ENCODE measurements around the gene LTB. TPM values are rescaled to one million over a fixed set of nuclear protein-coding genes. Genes with fewer than 3 reads are reported as not detected.

LTB gene
- total and polyA plus RNA-seq, 2 of the 13 experiments (the other 11 are each of a cell fraction or from before 2014, with no cell fraction given): 0.09 to 0.22 TPM

DNA sequence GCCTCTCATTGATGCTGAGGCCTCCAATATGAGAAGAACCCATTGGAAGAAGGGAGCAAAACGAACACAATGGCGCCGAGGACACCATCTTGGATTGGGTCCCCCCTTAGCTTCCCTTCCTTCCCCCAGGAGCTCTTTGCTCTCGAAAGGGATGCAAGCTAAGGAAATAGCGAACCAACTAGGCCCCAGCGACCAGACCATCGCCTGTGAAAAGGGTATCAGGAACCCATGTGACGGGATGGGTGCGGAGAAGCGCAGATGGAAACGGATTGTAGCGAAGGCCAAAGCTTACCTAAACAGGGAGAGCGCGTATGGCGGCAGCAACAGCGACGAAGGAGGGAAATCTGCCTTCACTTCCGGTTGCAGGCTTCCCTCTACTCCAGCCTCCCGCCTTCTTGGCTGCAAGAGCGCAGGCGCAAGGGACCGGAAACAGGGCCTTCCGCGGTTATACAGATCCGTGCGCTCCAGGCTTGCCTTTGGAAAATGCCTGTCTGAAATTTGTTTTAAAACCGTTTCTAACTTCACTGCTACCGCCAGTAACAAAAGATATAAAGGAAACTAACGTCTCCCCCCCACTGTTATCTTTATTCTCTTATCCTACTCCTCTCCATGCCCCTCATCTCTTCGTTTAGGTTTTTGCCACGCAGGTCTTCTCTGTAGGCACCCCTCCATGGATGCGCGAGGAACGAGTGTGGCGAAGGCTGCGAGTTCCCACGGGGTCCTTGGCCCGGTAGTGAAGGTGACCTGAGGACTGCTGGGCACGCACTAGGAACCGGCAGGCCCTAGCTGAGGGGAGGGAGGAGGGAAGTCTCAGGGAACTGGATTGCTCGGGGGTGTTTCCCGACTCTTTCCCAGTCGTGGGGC, 40.3 kb downstream of the LTB start, which contains the start of gene DDX39B (continued):
- peak; percentile 62 for TF ChIP-seq ZNF772 (CRISPR knock-in tag; IDR thresholded peaks at IDR 0.05)
- TF ChIP-seq ZNF552 (CRISPR knock-in tag; IDR thresholded peaks at IDR 0.05; ENCODE audit: borderline replicate concordance): no peak
- peak; percentile 48 for TF ChIP-seq ZNF24 (IDR thresholded peaks at IDR 0.05)
- TF ChIP-seq EZH2 (conservative IDR thresholded peaks at IDR 0.05; ENCODE audit: low read depth, low read length): no peak
- TF ChIP-seq, protein P1, sequence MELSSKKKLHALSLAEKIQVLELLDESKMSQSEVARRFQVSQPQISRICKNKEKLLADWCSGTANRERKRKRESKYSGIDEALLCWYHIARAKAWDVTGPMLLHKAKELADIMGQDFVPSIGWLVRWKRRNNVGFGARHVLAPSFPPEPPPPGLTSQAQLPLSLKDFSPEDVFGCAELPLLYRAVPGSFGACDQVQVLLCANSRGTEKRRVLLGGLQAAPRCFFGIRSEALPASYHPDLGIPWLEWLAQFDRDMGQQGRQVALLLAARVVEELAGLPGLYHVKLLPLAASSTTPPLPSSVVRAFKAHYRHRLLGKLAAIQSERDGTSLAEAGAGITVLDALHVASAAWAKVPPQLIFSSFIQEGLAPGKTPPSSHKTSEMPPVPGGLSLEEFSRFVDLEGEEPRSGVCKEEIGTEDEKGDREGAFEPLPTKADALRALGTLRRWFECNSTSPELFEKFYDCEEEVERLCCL (CRISPR knock-in tag; IDR thresholded peaks at IDR 0.05; ENCODE audit: borderline replicate concordance): no peak
- TF ChIP-seq ZBTB3 (CRISPR knock-in tag; IDR thresholded peaks at IDR 0.05; ENCODE audit: borderline replicate concordance, low read depth): peak; percentile 63; the same call in 1 of the 2 replicates
- TF ChIP-seq ZNF234 (CRISPR knock-in tag; conservative IDR thresholded peaks at IDR 0.05): 0 out of 2 replicates have a peak, but pooled peaks have one; percentile 65
- 0 out of 2 replicates have a peak, but pooled peaks have one; percentile 14 for TF ChIP-seq NFYC (CRISPR knock-in tag; IDR thresholded peaks at IDR 0.05)
- TF ChIP-seq, protein P2, sequence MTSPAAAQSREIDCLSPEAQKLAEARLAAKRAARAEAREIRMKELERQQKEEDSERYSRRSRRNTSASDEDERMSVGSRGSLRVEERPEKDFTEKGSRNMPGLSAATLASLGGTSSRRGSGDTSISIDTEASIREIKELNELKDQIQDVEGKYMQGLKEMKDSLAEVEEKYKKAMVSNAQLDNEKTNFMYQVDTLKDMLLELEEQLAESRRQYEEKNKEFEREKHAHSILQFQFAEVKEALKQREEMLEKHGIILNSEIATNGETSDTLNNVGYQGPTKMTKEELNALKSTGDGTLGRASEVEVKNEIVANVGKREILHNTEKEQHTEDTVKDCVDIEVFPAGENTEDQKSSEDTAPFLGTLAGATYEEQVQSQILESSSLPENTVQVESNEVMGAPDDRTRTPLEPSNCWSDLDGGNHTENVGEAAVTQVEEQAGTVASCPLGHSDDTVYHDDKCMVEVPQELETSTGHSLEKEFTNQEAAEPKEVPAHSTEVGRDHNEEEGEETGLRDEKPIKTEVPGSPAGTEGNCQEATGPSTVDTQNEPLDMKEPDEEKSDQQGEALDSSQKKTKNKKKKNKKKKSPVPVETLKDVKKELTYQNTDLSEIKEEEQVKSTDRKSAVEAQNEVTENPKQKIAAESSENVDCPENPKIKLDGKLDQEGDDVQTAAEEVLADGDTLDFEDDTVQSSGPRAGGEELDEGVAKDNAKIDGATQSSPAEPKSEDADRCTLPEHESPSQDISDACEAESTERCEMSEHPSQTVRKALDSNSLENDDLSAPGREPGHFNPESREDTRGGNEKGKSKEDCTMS (CRISPR knock-in tag; conservative IDR thresholded peaks at IDR 0.05): peak; percentile 74; the same call in 1 of the 2 replicates
- TF ChIP-seq HMG20B (CRISPR knock-in tag; conservative IDR thresholded peaks at IDR 0.05): no peak; the same call in 1 of the 2 replicates
- peak; percentile 87; the same call in 1 of the 2 replicates for TF ChIP-seq MAF1 (CRISPR knock-in tag; IDR thresholded peaks at IDR 0.05; ENCODE audit: borderline replicate concordance)
- no peak for TF ChIP-seq CHCHD3 (CRISPR knock-in tag; IDR thresholded peaks at IDR 0.05)
- no peak for TF ChIP-seq ATM (IDR thresholded peaks at IDR 0.05; ENCODE audit: borderline replicate concordance)
- TF ChIP-seq BHLHE40 (IDR thresholded peaks at IDR 0.05; ENCODE audit: low read length): peak; percentile 24
- peak; percentile 91 for TF ChIP-seq HES4 (CRISPR knock-in tag; IDR thresholded peaks at IDR 0.05; ENCODE audit: borderline replicate concordance)
- TF ChIP-seq ZFP36L2 (CRISPR knock-in tag; IDR thresholded peaks at IDR 0.05): no peak
- TF ChIP-seq GLMP (CRISPR knock-in tag; IDR thresholded peaks at IDR 0.05; ENCODE audit: borderline replicate concordance): no peak
- peak; percentile 23; the same call in 1 of the 2 replicates for TF ChIP-seq KDM1A (CRISPR knock-in tag; IDR thresholded peaks at IDR 0.05)
- TF ChIP-seq IRF2 (CRISPR knock-in tag; IDR thresholded peaks at IDR 0.05): peak; percentile 63; the same call in 1 of the 2 replicates
- TF ChIP-seq NFYB (CRISPR knock-in tag; IDR thresholded peaks at IDR 0.05): 0 out of 2 replicates have a peak, but pooled peaks have one; percentile 15
- 0 out of 2 replicates have a peak, but pooled peaks have one; percentile 22 for TF ChIP-seq ZNF468 (CRISPR knock-in tag; IDR thresholded peaks at IDR 0.05)
- TF ChIP-seq, protein P3, sequence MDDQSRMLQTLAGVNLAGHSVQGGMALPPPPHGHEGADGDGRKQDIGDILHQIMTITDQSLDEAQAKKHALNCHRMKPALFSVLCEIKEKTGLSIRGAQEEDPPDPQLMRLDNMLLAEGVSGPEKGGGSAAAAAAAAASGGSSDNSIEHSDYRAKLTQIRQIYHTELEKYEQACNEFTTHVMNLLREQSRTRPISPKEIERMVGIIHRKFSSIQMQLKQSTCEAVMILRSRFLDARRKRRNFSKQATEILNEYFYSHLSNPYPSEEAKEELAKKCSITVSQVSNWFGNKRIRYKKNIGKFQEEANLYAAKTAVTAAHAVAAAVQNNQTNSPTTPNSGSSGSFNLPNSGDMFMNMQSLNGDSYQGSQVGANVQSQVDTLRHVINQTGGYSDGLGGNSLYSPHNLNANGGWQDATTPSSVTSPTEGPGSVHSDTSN (CRISPR knock-in tag; IDR thresholded peaks at IDR 0.05; ENCODE audit: borderline replicate concordance): peak; percentile 74; the same call in 1 of the 2 replicates
